Ramos (cell line): Measurements from ENCODE around the gene VAPB.

Experiments used
- in situ Hi-C: fragments of 300-500 bp; cut with MboI; formaldehyde crosslinking; loops from one replicate; pipeline ENCODE4 v1.14.3; 2022; ENCODE audit warnings: low sequenced_read_pairs; ENCODE audit not compliant: unreplicated experiment

Gene VAPB

DNA sequence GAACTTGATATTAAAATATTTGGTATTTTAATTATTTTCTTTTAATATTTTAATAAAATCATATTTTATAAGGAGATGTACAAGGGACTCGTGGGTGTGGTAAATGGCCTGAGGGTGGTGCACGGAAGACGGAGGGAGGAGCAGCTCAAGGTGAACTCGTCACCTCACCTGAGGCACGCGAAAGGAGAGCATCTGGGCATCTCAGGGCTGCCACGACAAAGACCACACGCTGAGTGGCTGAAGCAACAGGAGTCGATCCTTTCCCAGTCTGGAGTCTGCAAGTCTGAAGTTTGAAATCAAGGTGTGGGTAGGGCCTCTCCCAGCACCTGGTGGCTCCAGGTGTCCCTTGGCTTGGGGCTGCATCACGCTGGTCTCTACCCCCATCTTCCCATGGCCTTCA is 86.4 kb downstream of the VAPB start:
- in situ Hi-C loops = no loop called here

DNA sequence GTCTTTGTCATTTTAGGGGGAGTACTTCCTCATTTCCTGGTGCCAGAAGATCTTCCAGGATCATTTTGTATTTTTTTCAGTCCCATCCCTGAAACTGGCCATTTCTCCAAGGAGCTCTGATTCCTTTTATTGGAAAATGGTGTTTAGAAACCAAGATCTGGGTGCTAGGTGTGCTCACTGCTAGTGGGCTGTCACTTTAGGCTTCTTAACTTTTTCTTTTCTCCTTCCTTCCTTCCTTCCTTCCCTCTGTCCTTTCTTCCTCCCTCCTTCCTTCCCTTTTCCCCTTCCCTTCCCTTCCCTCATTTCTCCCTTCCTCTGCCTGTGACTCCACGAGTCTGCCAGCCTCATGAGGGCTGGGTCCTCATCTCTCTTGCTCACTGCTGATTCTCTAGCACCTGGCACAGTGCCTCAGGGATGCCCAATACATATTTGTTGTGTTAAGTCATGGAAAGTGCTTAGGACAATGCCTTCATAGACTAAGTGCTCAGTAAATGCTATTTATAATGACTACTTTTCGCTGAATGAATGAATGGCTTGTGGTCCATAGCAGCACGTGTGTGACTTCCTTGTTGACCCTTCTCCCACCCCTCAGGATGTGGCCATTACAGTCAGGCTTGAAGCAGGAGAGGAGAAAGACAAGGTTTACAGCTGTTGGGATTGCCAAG is 89.2 kb downstream of the VAPB start:
- in situ Hi-C loops = no loop called here

DNA sequence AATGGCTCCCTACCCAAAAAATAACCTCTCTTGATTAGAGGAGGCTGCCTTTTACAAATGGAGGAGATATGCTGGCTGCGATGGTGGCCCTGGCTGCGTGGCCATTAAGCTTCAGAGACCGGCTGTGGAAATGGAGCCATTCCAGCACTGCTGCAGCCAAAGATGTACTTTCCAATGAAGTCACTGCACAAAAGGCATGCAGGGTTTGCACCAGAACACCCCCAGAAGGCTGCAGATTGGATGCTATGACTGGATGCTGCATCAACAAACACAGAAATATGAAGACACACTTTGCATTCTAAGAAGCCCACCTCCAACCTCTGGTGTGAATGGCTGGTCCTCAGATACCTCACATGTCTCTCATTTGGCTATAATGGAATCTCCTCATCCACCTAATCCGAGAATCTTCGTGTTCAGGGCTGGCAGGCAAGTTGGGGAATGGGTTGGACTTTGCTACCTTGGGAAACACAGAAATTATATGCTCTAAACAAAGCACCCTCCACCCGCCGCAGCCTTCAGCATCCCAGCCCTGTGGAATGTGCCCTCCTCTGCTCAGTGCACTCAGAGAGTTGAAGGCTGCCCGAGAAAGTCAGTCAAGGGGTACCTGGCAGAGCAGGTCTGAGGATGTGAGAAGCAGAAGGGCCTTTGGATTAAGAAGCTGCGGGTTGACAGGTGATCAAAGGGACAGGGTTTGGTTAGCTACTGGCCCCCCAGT is 90.9 kb downstream of the VAPB start:
- in situ Hi-C loops = no loop called here

DNA sequence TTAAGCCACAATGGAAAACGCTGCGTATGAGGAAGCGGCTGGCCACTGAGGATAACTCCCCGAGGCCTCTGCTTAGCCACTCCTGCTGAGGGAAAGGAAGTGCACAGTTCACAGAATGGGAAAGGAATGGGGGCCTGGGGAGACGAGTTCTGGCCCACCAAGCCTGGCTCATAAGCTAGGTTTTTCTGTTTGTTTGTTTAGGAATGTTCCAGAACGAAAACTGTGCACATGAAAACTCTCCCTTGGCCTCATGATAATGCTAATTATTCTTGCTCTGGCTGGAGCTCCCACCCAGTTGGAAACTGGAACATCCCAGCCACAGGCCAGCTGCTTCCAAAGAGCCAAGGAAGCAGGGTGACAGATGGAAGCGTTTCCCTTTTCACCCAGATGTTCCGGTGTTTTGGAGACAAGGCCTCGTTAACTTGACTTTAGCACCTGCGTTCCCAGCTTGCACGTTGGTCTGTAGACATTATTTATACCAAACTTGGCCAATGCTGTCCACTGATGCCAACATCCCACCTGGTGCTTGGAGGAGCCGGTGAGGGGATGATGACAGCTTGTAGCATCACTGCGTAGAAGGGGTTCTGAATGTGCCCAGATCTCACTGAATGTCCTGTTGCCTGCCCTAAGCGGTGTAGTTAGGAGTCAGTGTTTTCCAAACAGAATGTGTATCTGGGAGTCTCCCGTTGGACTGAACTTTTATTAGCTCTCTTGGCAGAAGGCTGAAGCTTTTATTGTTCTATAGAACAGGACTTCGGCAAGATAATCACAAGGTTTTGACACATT is 91.7 kb downstream of the VAPB start:
- in situ Hi-C loops = no loop called here

DNA sequence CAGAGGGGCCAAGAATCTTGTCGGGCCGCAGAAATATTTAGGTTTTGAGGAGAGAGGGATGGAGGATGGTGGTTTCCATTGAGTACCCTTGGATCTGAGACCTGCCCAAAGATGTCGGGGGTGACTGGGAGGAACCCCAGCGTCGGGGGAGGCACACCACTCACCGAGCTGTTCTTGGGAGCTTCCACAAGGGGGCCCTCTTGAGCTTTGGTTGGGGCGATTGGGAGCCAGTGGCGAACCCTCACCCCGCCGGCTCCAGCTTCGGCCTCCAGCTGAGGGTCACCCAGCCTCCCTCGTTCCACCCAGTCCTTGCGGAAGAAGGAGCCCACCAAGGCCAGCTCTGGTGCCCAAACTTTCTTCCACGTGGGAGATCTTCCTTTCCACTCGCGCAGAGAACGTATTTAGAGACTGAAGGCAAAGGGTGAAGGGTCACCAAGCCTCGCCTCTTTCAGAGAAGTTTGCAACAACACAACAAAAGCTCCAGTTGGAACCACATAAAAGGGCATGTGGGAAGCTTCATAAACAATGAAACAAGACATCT is 92.5 kb downstream of the VAPB start:
- in situ Hi-C loops = no loop called here

DNA sequence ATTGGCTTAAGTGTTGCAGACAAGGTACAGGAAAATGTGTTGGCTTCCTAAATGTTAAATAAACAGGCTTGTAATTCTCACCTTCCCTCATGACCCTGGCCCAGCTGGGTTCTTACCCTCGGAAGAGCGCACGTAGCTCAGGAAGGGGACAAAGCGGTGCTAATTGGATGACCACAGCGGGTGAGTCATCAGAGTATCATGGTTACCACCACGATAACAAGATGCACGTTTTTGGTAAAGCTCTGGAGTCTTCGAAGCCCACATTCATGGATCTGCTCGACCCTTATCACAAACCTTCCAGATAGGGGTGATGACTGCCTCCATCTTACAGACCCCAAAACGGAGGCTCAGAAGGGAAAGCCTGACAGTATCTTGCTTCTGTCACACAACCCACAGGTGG is 93.4 kb downstream of the VAPB start:
- in situ Hi-C loops = no loop called here

DNA sequence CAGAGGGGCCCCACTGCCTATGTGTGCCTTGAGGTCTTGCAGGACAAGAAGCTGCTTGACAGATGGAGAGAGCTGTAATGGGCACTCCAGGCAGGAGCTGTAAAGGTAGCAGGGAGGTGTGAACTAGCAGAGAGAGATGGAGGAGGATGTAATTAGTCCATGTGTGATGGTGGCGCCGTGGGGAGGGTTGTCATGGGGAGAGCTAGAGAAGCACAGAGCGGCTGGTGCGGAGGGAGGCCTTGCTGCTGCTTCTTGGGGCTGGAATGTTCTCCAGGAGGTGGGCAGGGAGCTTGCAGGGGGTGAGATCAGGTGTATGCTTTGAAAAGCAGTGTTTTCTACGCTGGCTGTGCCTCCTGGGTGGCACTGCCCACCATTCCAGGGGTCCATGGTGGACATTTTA is 94.0 kb downstream of the VAPB start:
- in situ Hi-C loops = no loop called here

DNA sequence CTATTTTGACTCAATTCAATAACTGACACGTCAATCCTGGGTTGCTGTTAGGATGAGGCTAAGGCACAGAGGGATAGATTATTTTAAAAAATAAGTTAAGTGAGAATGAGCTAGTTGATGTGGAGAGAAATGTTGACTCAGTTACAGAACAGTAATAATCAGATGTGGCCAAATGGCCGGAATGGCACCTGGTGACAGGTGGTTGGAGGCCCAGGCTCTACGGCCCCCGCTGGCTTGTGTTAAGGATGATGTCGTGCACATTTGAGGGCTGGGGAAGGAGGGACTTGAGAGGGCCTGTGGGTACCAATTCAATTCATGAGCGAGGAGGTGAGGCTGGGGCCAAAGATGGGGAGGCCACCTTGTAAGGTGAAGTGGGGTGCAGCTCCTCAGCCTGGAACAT is 94.4 kb downstream of the VAPB start:
- in situ Hi-C loops = no loop called here

DNA sequence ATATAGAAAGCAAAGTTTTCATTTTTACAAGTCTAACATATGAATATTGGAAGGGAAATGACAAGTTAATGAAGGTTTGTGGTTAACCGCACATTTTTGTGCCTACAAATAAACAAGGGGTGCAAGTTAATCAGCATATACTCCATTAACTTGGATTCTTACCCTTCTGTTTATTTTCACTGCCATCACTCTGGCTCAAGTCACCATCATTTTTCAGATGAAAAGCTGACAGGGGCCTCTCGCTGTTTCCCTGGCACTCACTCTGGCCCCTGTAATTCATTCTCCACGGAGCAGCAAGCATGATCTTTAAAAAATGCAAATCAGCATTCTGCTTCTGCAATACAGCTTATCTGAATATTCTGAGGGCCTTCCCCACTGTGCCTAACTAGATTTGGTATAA is 96.4 kb downstream of the VAPB start:
- in situ Hi-C loops = no loop called here

DNA sequence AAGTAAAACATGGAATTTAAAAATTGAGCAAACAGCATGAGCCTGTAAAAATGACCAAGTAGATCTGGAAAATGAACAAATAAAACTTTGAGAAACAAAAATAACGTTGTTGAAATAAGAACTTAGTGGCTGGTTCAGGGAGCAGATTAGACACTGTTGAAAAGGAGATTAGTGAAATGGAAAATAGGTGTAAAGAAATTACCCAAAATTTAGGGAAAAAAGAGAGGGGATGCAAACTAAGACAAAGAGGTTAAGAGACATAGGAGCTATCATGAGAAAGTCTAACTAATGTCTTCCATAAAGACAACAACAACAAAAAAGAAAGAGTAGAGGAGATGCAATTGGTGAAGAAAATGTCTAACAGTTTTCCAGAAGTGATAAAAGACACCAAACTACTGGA is 97.2 kb downstream of the VAPB start:
- in situ Hi-C loops = no loop called here

DNA sequence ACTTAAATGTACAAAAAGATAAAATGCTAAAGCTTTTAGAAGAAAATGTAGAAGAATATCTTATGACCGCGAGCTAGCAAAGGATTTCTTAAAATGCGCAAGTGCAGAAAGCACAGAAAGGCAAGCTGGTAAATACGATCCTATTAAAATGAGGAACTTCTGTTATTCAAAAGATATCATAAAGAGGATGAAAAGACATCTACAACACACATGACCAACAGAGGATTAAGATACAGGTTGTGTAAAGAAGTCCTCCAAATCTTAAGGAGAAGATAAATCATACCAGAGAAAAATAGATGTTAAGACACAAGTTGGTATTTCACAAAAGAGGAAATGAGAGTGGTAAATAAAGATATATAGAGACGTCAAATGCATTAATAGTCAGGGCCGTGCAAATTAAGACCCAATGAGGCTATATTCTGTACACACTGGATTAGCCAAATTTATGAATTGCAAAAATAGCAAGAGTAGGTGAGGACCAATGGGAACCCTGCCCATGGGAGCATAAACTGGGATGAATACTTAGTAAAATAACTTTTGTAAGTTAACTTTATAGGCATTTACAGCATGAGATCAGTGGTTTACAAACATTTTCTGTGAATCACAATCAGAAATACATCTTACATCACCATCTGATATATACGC is 103.2 kb downstream of the VAPB start:
- in situ Hi-C loops = no loop called here

DNA sequence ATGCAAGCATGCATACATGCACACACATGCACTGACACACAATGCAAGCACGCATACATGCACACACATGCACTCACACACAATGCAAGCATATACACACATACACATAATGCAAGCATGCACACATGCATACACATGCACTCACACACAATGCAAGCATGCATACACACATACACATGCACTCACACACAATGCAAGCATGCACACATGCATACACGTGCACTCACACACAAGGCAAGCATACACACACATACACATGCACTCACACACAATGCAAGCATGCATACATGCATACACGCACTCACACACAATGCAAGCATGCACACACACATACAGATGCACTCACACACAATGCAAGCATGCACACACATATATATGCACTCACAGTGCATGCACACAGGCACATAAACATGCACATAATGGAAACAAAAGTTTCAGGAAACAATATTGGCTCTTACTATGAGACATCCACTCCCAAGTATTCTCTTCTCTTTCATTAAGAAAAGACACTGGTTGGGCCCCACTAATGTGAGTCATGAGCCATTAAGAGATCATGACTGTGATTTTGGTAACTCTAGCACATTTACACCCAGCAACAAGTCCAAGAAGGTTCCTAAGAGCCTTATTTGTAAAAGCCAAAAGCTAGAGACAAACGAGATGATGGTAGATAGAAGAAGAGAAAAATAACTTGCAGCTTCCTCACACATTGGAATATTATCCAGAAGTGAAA is 103.9 kb downstream of the VAPB start:
- in situ Hi-C loops = no loop called here

DNA sequence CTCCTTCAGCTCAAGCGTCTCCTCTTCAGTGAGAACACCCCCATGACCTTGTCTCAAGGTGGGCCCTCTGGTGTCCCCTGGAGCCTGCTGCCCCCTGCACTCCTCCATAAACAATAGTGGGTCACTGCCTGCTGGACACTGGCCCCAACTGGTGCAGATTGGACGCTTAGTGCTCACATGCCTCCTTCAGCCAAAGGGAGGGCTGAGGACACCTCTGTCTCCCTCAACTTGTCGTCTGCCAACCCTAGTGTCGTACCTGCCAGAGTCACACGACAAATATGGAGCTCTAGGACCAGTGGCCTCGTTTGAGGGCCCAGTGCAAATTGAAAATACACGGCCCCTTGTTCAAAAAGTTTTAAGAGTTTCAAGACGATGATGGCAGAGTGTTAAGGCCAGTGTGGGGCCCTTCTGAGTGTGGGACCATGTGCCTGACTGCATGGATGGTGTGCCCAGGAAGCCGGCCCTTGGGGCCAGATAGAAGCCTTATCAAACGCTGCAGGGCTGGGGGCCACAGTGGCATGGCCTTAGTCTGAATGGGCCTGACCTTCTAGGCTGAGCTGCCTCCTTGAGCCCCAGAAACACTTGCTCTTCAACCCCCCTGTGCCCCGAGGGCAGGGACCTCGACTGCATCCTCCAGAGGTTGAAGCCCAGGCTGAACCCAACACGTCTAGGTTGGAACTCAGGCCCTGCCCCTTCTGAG is 106.0 kb downstream of the VAPB start:
- in situ Hi-C loops = no loop called here

DNA sequence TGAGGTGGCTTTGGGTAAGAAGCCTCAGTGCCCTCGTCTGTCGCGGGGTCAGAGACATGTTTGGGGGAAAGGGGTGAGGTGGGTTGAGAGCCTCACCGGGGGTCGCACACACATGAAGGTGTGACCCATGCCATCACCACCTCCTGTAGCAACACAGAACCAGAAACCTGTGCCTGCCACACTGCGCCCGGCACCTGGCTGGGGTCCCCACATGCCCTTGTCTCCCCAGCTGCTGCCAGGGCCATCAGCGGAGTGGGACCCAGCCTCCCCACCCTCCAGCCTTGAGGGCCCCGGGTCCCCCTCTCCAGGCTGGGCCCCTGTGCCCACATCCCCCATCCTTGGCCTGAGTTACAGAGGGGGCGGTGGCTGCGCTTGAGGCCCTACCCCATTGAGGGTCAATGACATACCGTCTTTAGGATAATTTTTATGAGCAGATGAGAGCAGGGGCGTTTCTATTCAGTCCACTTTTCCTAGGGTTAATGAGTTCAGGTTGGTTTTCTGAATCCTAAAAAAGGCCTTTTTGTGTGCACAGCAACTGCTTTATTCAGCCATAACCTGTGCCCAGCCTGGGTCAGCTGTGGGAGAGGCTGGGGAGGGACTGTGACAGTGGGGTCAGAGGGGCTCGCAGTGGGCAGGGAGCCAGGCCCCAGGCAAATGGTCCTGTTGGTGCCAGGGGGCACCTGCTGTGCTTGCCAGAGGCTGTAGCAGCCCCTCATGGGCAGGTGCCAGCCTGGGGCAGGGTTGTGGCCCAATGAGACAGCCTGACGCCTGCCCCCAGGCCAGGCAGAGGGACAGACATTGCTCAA is 106.8 kb downstream of the VAPB start:
- in situ Hi-C loops = no loop called here

DNA sequence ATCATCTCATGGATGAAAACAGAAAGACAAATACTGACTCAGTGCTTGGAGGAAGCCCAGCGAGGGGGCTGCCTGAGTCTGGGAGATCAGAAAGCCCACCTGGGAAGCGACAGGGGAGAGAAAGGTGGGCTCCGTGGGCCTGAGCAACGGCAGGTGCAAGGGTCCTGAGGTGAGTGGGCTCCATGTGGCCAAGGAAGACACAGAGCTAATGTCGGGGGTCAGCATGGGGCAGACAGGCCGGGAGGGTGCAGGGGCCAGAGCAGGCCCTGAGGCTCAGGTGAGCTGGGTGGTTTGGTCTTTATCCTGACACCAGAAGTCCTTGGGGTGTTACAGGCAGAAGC is 107.4 kb downstream of the VAPB start:
- in situ Hi-C loops = no loop called here

DNA sequence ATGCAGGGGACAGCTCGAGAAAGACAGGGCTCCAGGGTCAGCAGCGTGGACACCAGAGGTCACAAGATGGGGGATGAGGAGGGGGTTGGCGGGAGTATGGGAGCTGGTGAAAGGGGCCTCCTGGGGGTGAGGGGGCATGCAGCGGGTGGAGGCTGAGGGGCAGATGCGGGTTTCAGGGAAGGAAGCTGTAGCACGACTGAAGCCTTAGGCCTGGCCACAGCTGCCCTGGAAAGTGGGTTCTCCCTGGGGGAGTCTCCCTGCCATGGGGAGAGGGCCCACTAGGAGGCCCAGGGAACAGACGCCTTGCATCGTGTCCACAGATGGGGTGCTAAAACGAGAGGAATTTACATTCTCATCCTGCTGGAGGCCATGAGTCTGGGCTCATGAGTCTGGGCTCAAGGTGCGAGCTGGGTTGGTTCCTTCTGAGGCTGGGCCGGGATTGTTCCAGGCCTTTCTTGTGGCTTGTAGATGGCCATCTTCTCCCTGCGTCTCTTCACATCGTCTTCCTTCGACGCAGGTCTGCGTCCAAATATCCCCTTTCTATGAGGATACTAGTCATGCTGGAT is 108.1 kb downstream of the VAPB start:
- in situ Hi-C loops = no loop called here

DNA sequence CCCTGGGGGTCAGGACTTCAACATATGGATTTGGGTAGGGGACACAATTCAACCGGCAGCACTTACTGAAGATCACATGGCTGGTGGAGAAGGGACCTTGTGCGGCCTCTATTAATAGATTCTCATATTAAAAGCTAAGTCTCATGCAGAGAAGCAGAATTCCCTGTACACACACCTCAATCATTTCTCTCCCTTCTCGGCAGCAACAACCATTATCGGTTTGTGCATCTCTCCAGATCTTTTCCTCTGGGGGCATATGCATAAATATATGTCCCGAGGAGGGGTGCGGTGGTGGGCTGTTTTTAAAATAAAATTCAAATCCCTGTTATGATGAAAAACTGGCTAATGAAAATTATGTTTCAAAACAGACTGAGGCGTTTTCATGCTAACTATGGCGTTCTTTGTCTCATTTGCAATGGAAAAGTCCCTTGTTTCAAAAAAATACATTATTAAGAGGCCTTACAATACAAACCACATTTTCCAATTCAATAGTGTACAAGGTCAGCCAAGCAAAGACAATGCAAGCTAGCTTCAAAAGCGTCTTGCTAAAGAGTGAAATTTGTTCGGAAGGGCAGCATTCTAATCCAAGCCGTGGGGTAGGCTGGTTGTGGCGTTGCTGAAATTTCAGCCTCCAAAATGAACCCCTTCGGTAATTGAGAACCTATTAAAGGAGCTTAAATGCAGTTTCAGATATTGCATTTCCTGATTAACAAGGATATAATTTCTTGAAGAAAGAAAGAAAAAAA is 108.9 kb downstream of the VAPB start:
- in situ Hi-C loops = no loop called here
